Measurements from ENCODE around the gene ACSM4. TPM values are rescaled to one million over a fixed set of nuclear protein-coding genes. Genes with fewer than 3 reads are reported as not detected.
"Not testable (repeated sequence)": the region's sequence is repeated elsewhere in the genome, so short reads cannot be mapped to it uniquely, and the experiment has no call there.

ACSM4 gene
- total and polyA plus RNA-seq, 7 donors: not detected

DNA sequence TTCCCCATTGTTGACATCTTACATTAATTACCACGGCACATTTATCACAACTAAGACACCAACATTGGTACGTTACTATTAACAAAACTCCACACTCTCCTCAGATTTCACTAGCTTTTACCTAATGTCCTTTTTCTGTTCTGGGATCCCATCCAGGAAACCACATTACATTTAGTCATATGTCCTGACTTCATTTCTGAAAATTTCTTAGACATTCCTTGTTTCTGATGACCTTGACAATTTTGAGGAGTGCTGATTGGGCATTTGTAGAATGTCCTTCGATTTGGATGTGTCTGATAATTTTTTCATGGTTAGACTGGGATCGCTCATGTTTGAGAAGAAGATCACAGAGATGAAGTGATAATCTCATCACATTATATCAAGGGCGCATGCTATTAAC, 34.6 kb upstream of the ACSM4 start:
- H3K9me3 ChIP-seq: no peaks in the 10 kb centered on the region
- H3K27ac ChIP-seq: no peak overlapping the region
- 60 to 71% (median 66%) methylated on average over 5 of the region's 5 CpGs for WGBS, 3 donors
- intact Hi-C loops (cut with DNase I): no loop called here
- no peak overlapping the region for H3K4me3 ChIP-seq
- no peaks in the 10 kb centered on the region for H3K36me3 ChIP-seq (ENCODE audit: insufficient read depth in 1 of 2, low read depth in 1 of 2)
- DNase-seq: no peak
- H3K27me3 ChIP-seq (ENCODE audit: insufficient read depth in 3 of 3, low read length in 2 of 3): no peaks in the 10 kb centered on the region
- TF ChIP-seq, protein P1, sequence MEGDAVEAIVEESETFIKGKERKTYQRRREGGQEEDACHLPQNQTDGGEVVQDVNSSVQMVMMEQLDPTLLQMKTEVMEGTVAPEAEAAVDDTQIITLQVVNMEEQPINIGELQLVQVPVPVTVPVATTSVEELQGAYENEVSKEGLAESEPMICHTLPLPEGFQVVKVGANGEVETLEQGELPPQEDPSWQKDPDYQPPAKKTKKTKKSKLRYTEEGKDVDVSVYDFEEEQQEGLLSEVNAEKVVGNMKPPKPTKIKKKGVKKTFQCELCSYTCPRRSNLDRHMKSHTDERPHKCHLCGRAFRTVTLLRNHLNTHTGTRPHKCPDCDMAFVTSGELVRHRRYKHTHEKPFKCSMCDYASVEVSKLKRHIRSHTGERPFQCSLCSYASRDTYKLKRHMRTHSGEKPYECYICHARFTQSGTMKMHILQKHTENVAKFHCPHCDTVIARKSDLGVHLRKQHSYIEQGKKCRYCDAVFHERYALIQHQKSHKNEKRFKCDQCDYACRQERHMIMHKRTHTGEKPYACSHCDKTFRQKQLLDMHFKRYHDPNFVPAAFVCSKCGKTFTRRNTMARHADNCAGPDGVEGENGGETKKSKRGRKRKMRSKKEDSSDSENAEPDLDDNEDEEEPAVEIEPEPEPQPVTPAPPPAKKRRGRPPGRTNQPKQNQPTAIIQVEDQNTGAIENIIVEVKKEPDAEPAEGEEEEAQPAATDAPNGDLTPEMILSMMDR (IDR thresholded peaks at IDR 0.05): no peak
- H3K4me1 ChIP-seq: no peaks in the 10 kb centered on the region
- no peak for ATAC-seq

DNA sequence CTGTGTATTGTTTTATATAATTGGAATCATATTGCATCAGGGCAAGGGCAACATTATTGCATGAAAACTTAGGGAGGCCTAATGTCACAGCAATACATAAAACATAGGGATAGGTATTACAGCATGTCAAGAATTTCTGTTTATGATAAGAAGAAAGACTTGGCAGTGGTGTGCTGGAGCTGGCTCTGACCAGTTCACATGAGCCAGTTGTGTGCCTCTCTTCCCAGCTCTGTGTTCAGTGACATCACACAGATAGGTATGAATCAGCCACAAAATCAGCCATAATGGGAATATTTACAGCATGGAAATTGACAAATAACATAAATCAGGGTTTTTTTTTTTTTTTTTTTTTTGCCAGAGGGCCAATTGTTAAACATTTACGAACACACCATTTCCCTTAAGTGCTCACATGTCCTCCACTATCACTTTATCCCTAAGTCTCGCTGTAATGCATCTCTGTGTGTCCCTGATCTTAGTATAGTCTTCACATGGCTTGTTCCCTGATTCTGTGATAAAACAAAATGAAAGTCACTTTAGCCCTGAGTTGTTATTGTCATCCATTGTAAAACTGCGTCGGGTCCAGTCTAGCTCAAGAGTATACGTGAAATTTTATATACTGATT, 31.9 kb upstream of the ACSM4 start:
- intact Hi-C loops (cut with DNase I): loop anchor here in 1 of 2 donors (5.0 kb wide), 1 partner anchor 375 kb away; no protein-coding TSS in a partner anchor
- TF ChIP-seq, protein P1 (IDR thresholded peaks at IDR 0.05): no peak
- Histone ChIP-seq H3K27me3 (ENCODE audit: insufficient read depth in 3 of 3, low read length in 2 of 3) (no peaks in the 10 kb centered on the region), H3K27ac (no peak overlapping the region), H3K9me3 (peaks cover 5% of the 10 kb centered on the region), H3K4me1 (no peaks in the 10 kb centered on the region), H3K36me3 (ENCODE audit: insufficient read depth in 1 of 2, low read depth in 1 of 2) (no peaks in the 10 kb centered on the region), H3K4me3 (no peak overlapping the region)
- no peak for ATAC-seq
- WGBS, 3 donors: 88 to 89% (median 89%) methylated on average over 5 of the region's 5 CpGs
- DNase-seq: no peak

DNA sequence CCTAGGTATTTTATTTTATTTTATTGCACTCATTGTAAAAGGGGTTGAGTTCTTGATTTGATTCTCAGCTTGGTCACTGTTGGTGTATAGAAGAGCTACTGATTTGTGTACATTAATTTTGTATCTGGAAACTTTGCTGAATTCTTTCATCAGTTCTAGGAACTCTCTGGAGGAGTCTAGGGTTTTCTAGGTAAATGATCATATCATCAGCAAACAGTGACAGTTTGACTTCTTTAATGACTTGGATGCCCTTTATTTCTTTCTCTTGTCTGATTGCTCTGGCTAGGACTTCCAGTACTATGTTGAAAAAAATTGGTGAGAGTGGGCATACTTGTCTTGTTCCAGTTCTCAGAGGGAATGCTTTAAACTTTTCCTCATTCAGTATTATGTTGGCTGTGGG, 28.4 kb upstream of the ACSM4 start:
- H3K27ac ChIP-seq; H3K36me3 ChIP-seq (ENCODE audit: insufficient read depth in 1 of 2, low read depth in 1 of 2); intact Hi-C loops (cut with DNase I); H3K27me3 ChIP-seq (ENCODE audit: insufficient read depth in 3 of 3, low read length in 2 of 3); DNase-seq; H3K4me3 ChIP-seq; ATAC-seq; H3K9me3 ChIP-seq; H3K4me1 ChIP-seq: not testable (repeated sequence)

DNA sequence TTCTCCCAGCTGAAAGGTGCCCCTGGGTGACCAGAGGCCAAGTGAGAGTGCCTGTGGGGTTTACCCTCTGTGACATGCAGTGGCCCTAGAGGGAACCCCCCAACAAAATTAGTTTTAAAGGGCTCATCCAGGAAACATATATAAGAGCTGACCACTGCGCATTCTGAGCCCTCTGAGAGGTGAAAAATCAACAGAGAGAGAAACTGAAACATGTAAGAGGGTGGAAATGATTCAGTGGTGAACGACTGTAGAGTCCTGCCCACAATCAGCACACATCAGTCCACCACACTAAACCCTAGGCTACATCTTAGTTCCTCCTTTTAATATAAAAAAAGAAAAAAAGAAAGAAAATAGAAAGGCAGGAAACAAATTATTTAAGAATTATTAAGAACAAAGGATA, 21.0 kb upstream of the ACSM4 start:
- intact Hi-C loops (cut with DNase I): no loop called here
- Histone ChIP-seq H3K4me1 (no peaks in the 10 kb centered on the region), H3K27ac (no peak overlapping the region), H3K27me3 (ENCODE audit: insufficient read depth in 3 of 3, low read length in 2 of 3) (peaks cover 0 to 3% (median 0%) of the 10 kb centered on the region in 3 donors), H3K9me3 (no peaks in the 10 kb centered on the region), H3K36me3 (ENCODE audit: insufficient read depth in 1 of 2, low read depth in 1 of 2) (no peaks in the 10 kb centered on the region), H3K4me3 (no peak overlapping the region)
- DNase-seq (no peak), ATAC-seq (no peak)
- 67 to 75% (median 74%) methylated on average over 2 of the region's 2 CpGs for WGBS, 3 donors
- TF ChIP-seq, protein P1 (IDR thresholded peaks at IDR 0.05): no peak

DNA sequence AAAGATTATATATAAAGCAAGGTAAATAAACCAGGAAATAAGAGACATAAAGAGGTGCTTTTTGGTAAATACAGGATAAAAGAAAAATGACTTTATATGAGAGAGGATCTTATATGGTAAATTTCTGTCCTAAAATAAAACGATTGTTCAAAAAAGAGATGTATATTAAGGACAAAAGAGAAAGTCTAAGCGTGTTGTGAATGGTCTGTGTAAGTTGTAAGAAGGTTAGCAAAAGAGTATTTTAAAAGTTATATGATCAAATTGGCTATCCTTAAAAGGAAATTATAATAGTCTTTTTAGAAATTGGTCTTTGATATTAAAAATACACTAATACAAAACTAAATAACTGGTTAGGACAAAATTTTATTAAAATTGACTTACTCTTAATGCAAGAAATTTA, 14.1 kb upstream of the ACSM4 start:
- no peaks in the 10 kb centered on the region for H3K9me3 ChIP-seq
- no peaks in the 10 kb centered on the region for H3K27me3 ChIP-seq (ENCODE audit: insufficient read depth in 3 of 3, low read length in 2 of 3)
- no peaks in the 10 kb centered on the region for H3K36me3 ChIP-seq (ENCODE audit: insufficient read depth in 1 of 2, low read depth in 1 of 2)
- no peaks in the 10 kb centered on the region for H3K4me1 ChIP-seq
- H3K27ac ChIP-seq: no peak overlapping the region
- intact Hi-C loops (cut with DNase I): no loop called here
- ATAC-seq: no peak
- TF ChIP-seq, protein P1 (IDR thresholded peaks at IDR 0.05): no peak
- no peak overlapping the region for H3K4me3 ChIP-seq
- DNase-seq: no peak
- 42 to 49% (median 49%) methylated on average over 2 of the region's 2 CpGs for WGBS, 3 donors

DNA sequence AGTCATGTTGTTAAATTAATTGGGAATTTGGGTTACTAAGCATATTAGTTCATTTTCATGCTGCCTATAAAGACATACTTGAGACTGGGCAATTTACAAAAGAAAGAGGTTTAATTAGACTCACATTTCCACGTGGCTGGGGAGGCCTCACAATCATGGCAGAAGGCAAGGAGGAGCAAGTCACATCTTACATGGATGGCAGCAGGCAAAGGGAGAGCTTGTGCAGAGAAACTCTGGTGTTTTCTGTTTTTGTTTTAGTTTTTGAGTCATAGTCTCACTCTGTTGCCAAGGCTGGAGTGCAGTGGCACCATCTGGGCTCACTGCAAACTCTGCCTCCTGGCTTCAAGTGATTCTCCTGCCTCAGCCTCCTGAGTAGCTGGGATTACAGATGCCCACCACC, 13.3 kb upstream of the ACSM4 start:
- H3K9me3 ChIP-seq; intact Hi-C loops (cut with DNase I); DNase-seq; H3K27ac ChIP-seq; ATAC-seq; H3K4me3 ChIP-seq; H3K4me1 ChIP-seq; H3K27me3 ChIP-seq (ENCODE audit: insufficient read depth in 3 of 3, low read length in 2 of 3); H3K36me3 ChIP-seq (ENCODE audit: insufficient read depth in 1 of 2, low read depth in 1 of 2): not testable (repeated sequence)
- 7 to 20% (median 9%) methylated on average over 1 of the region's 1 CpG for WGBS, 3 donors

Measured in psoas muscle (tissue), 8 donors.